ENCODE data around the gene FOXO6.

The FOXO6 gene

GRCh38 chr1:41389009-41389408 lies 27.8 kb downstream of the FOXO6 start:
- no peak overlapping the region for H3K4me3 ChIP-seq (ENCODE audit: low read length)
- TF ChIP-seq, protein P1, sequence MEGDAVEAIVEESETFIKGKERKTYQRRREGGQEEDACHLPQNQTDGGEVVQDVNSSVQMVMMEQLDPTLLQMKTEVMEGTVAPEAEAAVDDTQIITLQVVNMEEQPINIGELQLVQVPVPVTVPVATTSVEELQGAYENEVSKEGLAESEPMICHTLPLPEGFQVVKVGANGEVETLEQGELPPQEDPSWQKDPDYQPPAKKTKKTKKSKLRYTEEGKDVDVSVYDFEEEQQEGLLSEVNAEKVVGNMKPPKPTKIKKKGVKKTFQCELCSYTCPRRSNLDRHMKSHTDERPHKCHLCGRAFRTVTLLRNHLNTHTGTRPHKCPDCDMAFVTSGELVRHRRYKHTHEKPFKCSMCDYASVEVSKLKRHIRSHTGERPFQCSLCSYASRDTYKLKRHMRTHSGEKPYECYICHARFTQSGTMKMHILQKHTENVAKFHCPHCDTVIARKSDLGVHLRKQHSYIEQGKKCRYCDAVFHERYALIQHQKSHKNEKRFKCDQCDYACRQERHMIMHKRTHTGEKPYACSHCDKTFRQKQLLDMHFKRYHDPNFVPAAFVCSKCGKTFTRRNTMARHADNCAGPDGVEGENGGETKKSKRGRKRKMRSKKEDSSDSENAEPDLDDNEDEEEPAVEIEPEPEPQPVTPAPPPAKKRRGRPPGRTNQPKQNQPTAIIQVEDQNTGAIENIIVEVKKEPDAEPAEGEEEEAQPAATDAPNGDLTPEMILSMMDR (conservative IDR thresholded peaks at IDR 0.05; ENCODE audit: low read depth, low read length), result no peak
- DNase-seq (ENCODE audit: low read depth), result no peak

DNA sequence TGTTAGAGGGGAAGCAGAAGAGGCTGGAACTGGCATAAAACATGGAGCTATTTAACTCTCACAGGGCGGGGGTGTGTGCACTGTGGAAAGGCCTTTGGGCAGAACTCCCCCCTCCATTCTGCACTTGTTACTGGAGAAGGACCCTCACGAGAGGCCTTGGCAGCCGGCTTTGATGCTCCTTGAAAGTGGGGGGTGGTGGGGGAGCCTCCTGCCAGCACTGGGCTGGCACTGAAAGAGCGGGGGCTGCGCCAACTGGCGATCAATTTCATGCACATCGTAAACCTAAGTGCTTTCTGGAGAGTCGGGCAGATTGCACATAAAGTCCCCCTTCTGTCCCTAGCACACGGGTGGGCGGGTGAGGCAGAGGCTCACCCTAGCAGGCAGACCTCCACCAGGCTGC lies 28.9 kb downstream of the FOXO6 start:
- TF ChIP-seq, protein P1 (conservative IDR thresholded peaks at IDR 0.05; ENCODE audit: low read depth, low read length), result no peak
- no peak for DNase-seq (ENCODE audit: low read depth)
- H3K4me3 ChIP-seq (ENCODE audit: low read length), result no peak overlapping the region

GRCh38 chr1:41390573-41390972 lies 29.3 kb downstream of the FOXO6 start:
- no peak for DNase-seq (ENCODE audit: low read depth)
- TF ChIP-seq, protein P1 (conservative IDR thresholded peaks at IDR 0.05; ENCODE audit: low read depth, low read length), result no peak
- no peak overlapping the region for H3K4me3 ChIP-seq (ENCODE audit: low read length)

DNA sequence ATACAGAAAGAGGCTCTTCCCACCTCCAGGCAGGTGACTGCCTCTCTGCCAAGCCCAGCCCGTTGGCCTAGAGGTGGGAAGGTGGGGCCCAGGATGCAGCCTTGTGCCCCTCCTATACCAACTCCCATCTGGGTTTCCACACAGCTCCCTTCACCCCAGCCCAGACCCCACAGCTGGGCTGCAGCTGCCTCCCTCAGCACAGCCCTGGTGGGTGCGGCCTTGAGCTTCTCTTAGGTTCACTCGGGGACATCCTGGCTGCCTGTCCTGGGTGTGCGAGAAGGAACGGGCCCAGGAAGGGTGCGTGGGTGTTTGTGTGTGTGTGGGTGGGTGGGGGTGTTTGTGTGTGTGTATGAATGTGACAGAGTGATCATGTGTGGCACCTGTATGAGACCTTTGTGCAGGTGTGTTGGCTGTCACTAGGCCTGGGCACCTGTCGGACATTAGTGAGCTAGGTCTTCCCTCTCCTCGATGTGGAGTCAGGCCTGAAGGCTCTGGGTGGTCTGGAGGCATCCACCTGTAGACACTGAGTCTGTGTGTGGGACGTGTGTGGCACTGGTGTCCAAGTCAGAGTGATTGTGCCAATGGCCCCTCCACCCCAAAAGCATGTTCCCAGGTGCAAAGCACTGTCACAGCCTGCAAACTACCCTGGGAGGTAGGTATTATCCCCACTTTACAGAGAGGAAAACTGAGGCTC lies 30.7 kb downstream of the FOXO6 start:
- no peak for DNase-seq (ENCODE audit: low read depth)
- TF ChIP-seq, protein P1 (conservative IDR thresholded peaks at IDR 0.05; ENCODE audit: low read depth, low read length), result no peak
- no peak overlapping the region for H3K4me3 ChIP-seq (ENCODE audit: low read length)

DNA sequence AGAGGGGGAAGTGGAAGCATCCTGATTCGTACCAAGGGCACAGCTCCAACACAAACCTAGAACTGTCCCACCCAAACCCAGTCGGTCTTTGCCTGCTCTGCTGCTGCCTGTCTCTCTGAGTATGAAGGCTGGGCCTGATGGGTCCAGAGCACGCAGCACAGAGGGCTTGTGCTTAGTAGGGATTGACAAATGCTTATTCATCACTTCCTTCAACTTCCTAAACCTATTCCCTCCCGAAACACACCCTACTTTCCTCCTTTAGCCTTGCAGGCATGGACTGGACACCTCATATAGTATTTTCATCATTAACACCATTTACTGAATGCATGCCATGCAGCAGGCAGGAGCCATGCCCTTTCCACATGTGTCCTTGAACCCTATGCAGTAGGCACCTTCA lies 31.3 kb downstream of the FOXO6 start:
- no peak for DNase-seq (ENCODE audit: low read depth)
- H3K4me3 ChIP-seq (ENCODE audit: low read length), result no peak overlapping the region
- TF ChIP-seq, protein P1 (conservative IDR thresholded peaks at IDR 0.05; ENCODE audit: low read depth, low read length), result no peak

GRCh38 chr1:41393716-41394368 lies 32.6 kb downstream of the FOXO6 start:
- no peak overlapping the region for H3K4me3 ChIP-seq (ENCODE audit: low read length)
- TF ChIP-seq, protein P1 (conservative IDR thresholded peaks at IDR 0.05; ENCODE audit: low read depth, low read length), result no peak
- DNase-seq (ENCODE audit: low read depth), result no peak

DNA sequence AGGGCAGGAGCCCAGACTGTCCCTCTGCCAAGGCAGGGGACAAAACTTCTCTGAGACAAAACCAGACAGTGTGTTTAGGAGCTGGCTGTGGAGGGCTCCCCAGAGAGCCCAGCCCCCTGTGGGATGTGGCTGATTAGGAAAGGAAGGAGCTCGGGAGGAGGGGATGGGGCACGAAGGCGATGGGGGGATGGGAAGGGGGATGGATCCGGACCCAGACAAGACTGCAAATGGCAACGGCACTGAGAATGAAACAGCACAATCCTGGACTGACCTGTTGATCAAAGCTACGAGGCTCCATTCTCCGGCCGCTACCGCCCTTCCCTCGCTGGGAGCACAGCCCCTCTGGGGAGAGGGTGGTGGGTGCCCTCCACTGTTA lies 33.1 kb downstream of the FOXO6 start:
- TF ChIP-seq, protein P1 (conservative IDR thresholded peaks at IDR 0.05; ENCODE audit: low read depth, low read length), result no peak
- no peak for DNase-seq (ENCODE audit: low read depth)

More for the DNA sequence above, 33.1 kb downstream of the FOXO6 start:
- H3K4me3 ChIP-seq (ENCODE audit: low read length), result no peak overlapping the region
